ENCODE results near the gene NAMPT. TPM values are rescaled to one million over a fixed set of nuclear protein-coding genes. Genes with fewer than 3 reads are reported as not detected.
A peak's percentile ranks its signal among the peaks of the same experiment; 100 is the strongest.

NAMPT gene
- total RNA-seq, result 52.7 and 57.7 TPM in 2 replicates
- long read RNA-seq, full-length matches to known transcripts, result 158 of 174 reads
- long read RNA-seq, partial matches to known transcripts, result 9 of 174 reads
- long read RNA-seq, other reads (novel, unspliced or antisense), result 7 of 174 reads

DNA sequence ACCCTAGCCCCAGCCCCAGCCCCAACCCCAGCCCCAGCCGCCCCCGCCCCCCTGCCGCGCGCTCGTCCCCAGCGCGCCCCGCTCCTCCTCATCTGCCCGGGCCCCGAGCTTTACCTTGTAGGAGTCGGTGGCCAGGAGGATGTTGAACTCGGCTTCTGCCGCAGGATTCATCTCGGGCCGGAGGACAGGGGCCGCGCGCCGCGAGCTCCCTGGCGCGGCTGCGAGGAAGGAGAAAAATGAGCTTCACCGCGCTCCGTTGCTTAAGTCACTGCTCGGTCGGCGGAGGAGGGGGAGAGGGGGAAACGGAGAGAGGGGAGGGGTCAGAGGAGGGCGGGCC lies at the start of gene NAMPT:
TSS of gene NAMPT (minus strand) at position 270 of the 337 bp plus-strand sequence. CDS start at position 171, 99 bp downstream.
- no peak for DNase-seq (ENCODE audit: low read depth, low spot score)
- Mint-ChIP-seq H3K9me3 (no peaks in the 10 kb centered on the region), H3K4me1 (peaks cover 31% of the 10 kb centered on the region), H3K27me3 (ENCODE audit: low read depth) (no peaks in the 10 kb centered on the region), H3K36me3 (ENCODE audit: low read depth) (no peaks in the 10 kb centered on the region), H3K4me3 (peak within 1 kb of the TSS; percentile 93), H3K27ac (ENCODE audit: unreplicated experiment) (peak within 1 kb of the TSS; percentile 99)
- TF ChIP-seq, protein P1, sequence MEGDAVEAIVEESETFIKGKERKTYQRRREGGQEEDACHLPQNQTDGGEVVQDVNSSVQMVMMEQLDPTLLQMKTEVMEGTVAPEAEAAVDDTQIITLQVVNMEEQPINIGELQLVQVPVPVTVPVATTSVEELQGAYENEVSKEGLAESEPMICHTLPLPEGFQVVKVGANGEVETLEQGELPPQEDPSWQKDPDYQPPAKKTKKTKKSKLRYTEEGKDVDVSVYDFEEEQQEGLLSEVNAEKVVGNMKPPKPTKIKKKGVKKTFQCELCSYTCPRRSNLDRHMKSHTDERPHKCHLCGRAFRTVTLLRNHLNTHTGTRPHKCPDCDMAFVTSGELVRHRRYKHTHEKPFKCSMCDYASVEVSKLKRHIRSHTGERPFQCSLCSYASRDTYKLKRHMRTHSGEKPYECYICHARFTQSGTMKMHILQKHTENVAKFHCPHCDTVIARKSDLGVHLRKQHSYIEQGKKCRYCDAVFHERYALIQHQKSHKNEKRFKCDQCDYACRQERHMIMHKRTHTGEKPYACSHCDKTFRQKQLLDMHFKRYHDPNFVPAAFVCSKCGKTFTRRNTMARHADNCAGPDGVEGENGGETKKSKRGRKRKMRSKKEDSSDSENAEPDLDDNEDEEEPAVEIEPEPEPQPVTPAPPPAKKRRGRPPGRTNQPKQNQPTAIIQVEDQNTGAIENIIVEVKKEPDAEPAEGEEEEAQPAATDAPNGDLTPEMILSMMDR (conservative IDR thresholded peaks at IDR 0.05), result no peak

DNA sequence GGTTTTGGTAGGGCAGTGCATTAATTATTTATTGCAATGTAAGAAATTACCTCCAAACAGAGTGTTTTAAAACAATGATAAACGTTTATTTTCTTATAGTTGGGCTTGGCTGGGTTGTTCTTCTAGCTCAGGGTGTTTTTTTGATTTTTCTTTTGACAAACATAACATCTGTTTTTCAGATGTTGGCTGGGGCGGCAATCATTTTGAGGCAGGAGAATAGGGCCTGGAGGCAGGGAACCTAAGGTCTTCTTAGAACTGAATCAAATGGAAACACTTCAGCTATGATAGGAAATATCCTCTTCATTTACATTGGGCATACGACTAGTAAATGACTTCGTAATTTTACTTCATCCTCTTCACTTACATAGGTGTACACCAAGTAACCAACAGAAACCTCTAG lies 47.4 kb upstream of the NAMPT start:
- H3K36me3 Mint-ChIP-seq (ENCODE audit: low read depth), result no peaks in the 10 kb centered on the region
- H3K4me1 Mint-ChIP-seq, result no peaks in the 10 kb centered on the region
- peaks cover 3% of the 10 kb centered on the region for H3K27me3 Mint-ChIP-seq (ENCODE audit: low read depth)
- TF ChIP-seq, protein P1 (conservative IDR thresholded peaks at IDR 0.05), result no peak
- no peak for DNase-seq (ENCODE audit: low read depth, low spot score)
- H3K27ac Mint-ChIP-seq (ENCODE audit: unreplicated experiment), result no peak overlapping the region
- H3K4me3 Mint-ChIP-seq, result no peak overlapping the region
- H3K9me3 Mint-ChIP-seq, result peaks cover 2% of the 10 kb centered on the region

DNA sequence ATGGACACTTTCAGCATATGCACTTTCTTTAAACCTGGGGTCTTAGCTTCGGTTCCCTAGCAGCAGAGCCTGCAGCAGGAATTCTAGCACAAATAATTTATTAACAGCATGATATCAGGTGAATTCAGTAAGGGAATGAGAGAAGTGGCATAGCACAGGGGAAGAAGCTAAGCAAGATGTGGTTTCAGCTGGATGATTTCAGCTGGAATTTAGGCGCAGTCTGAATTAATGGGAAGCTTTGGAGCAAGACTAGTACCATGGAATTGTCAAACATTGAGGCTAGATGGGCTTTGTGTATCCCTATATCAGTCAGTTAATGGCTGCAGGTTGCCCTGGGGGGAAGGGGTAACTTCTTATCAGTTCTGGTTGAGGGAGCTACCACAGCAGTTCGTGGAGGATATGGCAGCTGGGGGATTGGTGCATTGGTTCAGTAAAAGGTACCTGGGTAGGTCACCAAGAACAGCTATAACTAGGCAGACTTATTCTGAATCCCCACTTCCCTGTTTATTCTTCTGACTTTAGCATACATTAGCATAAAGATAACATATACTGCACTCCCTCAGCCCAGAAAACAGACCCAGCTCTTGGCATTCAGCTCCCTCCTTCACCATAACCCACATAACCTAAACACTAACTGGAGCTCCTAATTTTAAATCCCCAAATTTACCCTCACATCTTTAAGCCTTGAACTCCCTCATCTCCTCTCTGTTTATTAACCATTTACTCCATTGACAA lies 46.8 kb upstream of the NAMPT start:
- TF ChIP-seq, protein P1 (conservative IDR thresholded peaks at IDR 0.05), result no peak
- Mint-ChIP-seq H3K4me3 (no peak overlapping the region), H3K4me1 (no peaks in the 10 kb centered on the region), H3K27me3 (ENCODE audit: low read depth) (peaks cover 3% of the 10 kb centered on the region), H3K36me3 (ENCODE audit: low read depth) (no peaks in the 10 kb centered on the region), H3K9me3 (no peaks in the 10 kb centered on the region), H3K27ac (ENCODE audit: unreplicated experiment) (no peak overlapping the region)
- DNase-seq (ENCODE audit: low read depth, low spot score), result no peak

DNA sequence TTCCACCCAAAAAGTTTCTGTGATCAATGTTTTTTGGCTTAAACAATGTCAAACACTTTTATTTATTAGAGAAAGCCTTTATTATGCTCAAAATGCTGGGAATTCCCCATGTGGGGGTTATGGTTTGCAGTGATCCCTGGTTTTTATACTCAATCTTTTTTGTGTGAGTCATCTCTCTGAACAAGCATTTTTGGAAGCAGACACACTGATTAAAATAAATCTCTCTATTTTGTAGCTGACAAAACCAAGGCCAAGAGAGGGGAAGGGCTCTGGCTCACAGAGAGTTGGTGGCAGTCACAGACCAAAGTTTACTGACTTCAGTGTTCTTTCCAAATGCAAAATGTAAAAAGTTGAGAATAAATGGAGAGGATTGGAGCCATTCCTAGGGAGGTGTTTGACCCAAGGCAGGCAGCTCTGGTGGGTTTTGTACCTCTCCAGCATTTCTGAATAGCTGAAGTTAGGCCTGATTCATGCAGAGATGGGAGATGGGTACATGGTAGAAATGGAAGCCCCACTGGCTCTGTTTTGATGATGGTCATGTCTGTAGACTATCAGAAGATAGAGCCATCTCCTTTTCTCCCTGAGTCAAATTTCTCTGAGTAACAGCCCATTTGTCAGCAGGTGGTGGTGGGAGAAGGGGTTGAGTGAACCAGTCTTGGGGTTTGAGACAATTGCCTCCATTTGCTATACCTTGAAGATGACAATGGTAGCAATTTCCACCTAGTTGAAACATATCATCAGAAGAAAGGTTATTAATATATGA lies 45.4 kb upstream of the NAMPT start:
- H3K4me3 Mint-ChIP-seq, result no peak overlapping the region
- DNase-seq (ENCODE audit: low read depth, low spot score), result no peak
- H3K36me3 Mint-ChIP-seq (ENCODE audit: low read depth), result no peaks in the 10 kb centered on the region
- TF ChIP-seq, protein P1 (conservative IDR thresholded peaks at IDR 0.05), result no peak
- no peaks in the 10 kb centered on the region for H3K9me3 Mint-ChIP-seq
- H3K4me1 Mint-ChIP-seq, result no peaks in the 10 kb centered on the region
- H3K27me3 Mint-ChIP-seq (ENCODE audit: low read depth), result peaks cover 3% of the 10 kb centered on the region
- no peak overlapping the region for H3K27ac Mint-ChIP-seq (ENCODE audit: unreplicated experiment)

DNA sequence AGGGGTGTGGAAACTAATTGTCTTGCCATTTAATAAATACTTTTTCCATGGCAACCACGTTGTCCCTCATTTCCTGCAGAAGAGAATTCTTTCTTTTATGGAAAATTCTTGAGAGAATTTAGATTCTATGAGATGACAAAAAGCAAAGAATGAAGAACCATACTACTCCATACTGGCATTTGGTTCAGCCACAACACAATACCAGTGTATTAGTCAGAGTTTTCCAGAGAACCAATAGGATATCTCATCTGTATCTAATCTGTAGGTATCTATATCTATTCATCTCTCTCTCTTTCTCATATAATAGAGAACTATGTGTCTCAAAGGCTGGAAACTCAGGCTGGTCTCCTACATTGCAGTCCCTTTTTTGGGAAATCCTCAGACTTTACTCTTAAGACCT lies 44.6 kb upstream of the NAMPT start:
- no peaks in the 10 kb centered on the region for H3K9me3 Mint-ChIP-seq
- no peaks in the 10 kb centered on the region for H3K36me3 Mint-ChIP-seq (ENCODE audit: low read depth)
- H3K27me3 Mint-ChIP-seq (ENCODE audit: low read depth), result peaks cover 3% of the 10 kb centered on the region
- H3K4me3 Mint-ChIP-seq, result no peak overlapping the region
- TF ChIP-seq, protein P1 (conservative IDR thresholded peaks at IDR 0.05), result no peak
- no peak overlapping the region for H3K27ac Mint-ChIP-seq (ENCODE audit: unreplicated experiment)
- no peak for DNase-seq (ENCODE audit: low read depth, low spot score)
- H3K4me1 Mint-ChIP-seq, result no peaks in the 10 kb centered on the region

All from neural crest cell (in vitro differentiated cells).